ENCODE data around the gene TMEM145.
"Not testable (repeated sequence)": the region's sequence is repeated elsewhere in the genome, so short reads cannot be mapped to it uniquely, and the experiment has no call there.

TMEM145 gene

GRCh38 chr19:42313096-42313839 is at the start of gene TMEM145:
Gene TMEM145, plus strand, starts transcription at chr19:42313309. Its CDS starts 68 bp downstream, at chr19:42313377.
- peak; percentile 58 for DNase-seq

GRCh38 chr19:42266105-42266504 is 47.0 kb upstream of the TMEM145 start:
- not testable (repeated sequence) for DNase-seq

- not testable (repeated sequence) for DNase-seq
Observed at GRCh38 chr19:42266928-42267603, 46.0 kb upstream of the TMEM145 start.

GRCh38 chr19:42267644-42268141 is 45.4 kb upstream of the TMEM145 start:
- DNase-seq: no peak

GRCh38 chr19:42268142-42268703 is 44.9 kb upstream of the TMEM145 start:
- DNase-seq: peak; percentile 100

- peak; percentile 100 for DNase-seq
Observed at GRCh38 chr19:42268704-42269477, 44.2 kb upstream of the TMEM145 start, which contains the start of gene CIC. Gene CIC, plus strand, starts transcription at chr19:42269252. Its CDS starts 2,532 bp downstream, at chr19:42271784.

GRCh38 chr19:42269478-42270345 is 43.4 kb upstream of the TMEM145 start:
- peak; percentile 38 for DNase-seq

GRCh38 chr19:42270346-42271044 is 42.6 kb upstream of the TMEM145 start:
- peak; percentile 60 for DNase-seq

GRCh38 chr19:42271045-42271419 is 42.1 kb upstream of the TMEM145 start:
- no peak for DNase-seq

- peak; percentile 18 for DNase-seq
Observed at GRCh38 chr19:42271861-42272534, 41.1 kb upstream of the TMEM145 start.

- peak; percentile 23 for DNase-seq
Observed at GRCh38 chr19:42272535-42272897, 40.6 kb upstream of the TMEM145 start.

GRCh38 chr19:42272989-42273406 is 40.1 kb upstream of the TMEM145 start:
- DNase-seq: no peak

- DNase-seq: no peak
Observed at GRCh38 chr19:42273407-42274064, 39.6 kb upstream of the TMEM145 start.

GRCh38 chr19:42274065-42274682 is 38.9 kb upstream of the TMEM145 start:
- no peak for DNase-seq

- DNase-seq: no peak
Observed at GRCh38 chr19:42275103-42275502, 38.0 kb upstream of the TMEM145 start.

GRCh38 chr19:42275517-42275916 is 37.6 kb upstream of the TMEM145 start:
- DNase-seq: no peak

GRCh38 chr19:42276284-42276683 is 36.8 kb upstream of the TMEM145 start:
- peak; percentile 21 for DNase-seq

- DNase-seq: no peak
Observed at GRCh38 chr19:42276821-42277220, 36.3 kb upstream of the TMEM145 start.

GRCh38 chr19:42277821-42278451 is 35.2 kb upstream of the TMEM145 start:
- peak; percentile 78 for DNase-seq

Measured in femur (tissue), 1 donor.